Kidney epithelial cell (primary cell): Measurements from ENCODE around the gene LMOD1. TPM values are rescaled to one million over a fixed set of nuclear protein-coding genes. Genes with fewer than 3 reads are reported as not detected.

ENCODE experiments used
- DNase-seq: peaks from one replicate; pipeline ENCODE4 v3.0.0-alpha.2; 2010; ENCODE audit warnings: low read depth
- H3K27me3 ChIP-seq: 2 replicates; pipeline ENCODE4 v1.6.0; 2011; ENCODE audit warnings: low read length; ENCODE audit not compliant: control insufficient read depth, insufficient read depth
- H3K36me3 ChIP-seq: 2 replicates; pipeline ENCODE4 v1.5.1; 2011; ENCODE audit warnings: low read length; ENCODE audit not compliant: control insufficient read depth, insufficient read depth
- H3K4me3 ChIP-seq: 2 replicates; pipeline ENCODE4 v1.5.1; 2011; ENCODE audit warnings: low read depth, mild to moderate bottlenecking, control low read depth, low read length
- CTCF ChIP-seq: IDR thresholded peaks from 2 replicates; pipeline ENCODE4 v1.5.1; 2011; ENCODE audit warnings: mild to moderate bottlenecking, moderate library complexity, low read length, control low read depth, inconsistent platforms; ENCODE audit not compliant: insufficient read depth, poor library complexity, severe bottlenecking
- total RNA-seq: library from RNA; depleted of rRNA; stranded (reverse); fragments of >200 nt; gene quantifications from 2 replicates; pipeline ENCODE4 v1.2.3, GENCODE V29; 2015

Gene LMOD1
- total RNA-seq, 1 donor from 2014 or later, result under 0.01 TPM

- Histone ChIP-seq H3K4me3 (peak within 1 kb of the TSS; percentile 88), H3K27me3 (no peaks in the 10 kb centered on the region), H3K36me3 (no peaks in the 10 kb centered on the region)
- peak; percentile 93 for DNase-seq
- no peak for TF ChIP-seq CTCF
Measured at GRCh38 chr1:201955009-201955728, 8.8 kb upstream of the LMOD1 start, which contains the start of gene TIMM17A. TSS of gene TIMM17A (plus strand) at chr1:201955503. CDS start at chr1:201955527, 24 bp downstream.

- no peak for DNase-seq
- Histone ChIP-seq H3K4me3 (peak overlapping the region; percentile 88), H3K27me3 (no peaks in the 10 kb centered on the region), H3K36me3 (no peaks in the 10 kb centered on the region)
- no peak for TF ChIP-seq CTCF
Measured at GRCh38 chr1:201954263-201955008, 8.1 kb upstream of the LMOD1 start.

- Histone ChIP-seq H3K36me3 (no peaks in the 10 kb centered on the region), H3K4me3 (no peak overlapping the region), H3K27me3 (peaks cover 5% of the 10 kb centered on the region)
- TF ChIP-seq CTCF, result no peak
- no peak for DNase-seq
Measured at GRCh38 chr1:201949491-201949890, 3.1 kb upstream of the LMOD1 start.

- no peak overlapping the region for H3K4me3 ChIP-seq
- no peak for TF ChIP-seq CTCF
Measured at GRCh38 chr1:201947697-201948008, 1.3 kb upstream of the LMOD1 start.

GRCh38 chr1:201945863-201946223 lies 505 bp downstream of the LMOD1 start:
- Histone ChIP-seq H3K4me3 (peak overlapping the region; percentile 21), H3K36me3 (no peaks in the 10 kb centered on the region), H3K27me3 (peaks cover 5% of the 10 kb centered on the region)
- DNase-seq, result no peak
- TF ChIP-seq CTCF, result no peak

More at GRCh38 chr1:201947697-201948008, 1.3 kb upstream of the LMOD1 start:
- Histone ChIP-seq H3K36me3 (no peaks in the 10 kb centered on the region), H3K27me3 (peaks cover 5% of the 10 kb centered on the region)
- no peak for DNase-seq

GRCh38 chr1:201945157-201945556 lies 1.2 kb downstream of the LMOD1 start:
- DNase-seq, result no peak

More at GRCh38 chr1:201945157-201945556, 1.2 kb downstream of the LMOD1 start:
- TF ChIP-seq CTCF, result peak; percentile 10
- no peaks in the 10 kb centered on the region for H3K36me3 ChIP-seq
- no peak overlapping the region for H3K4me3 ChIP-seq
- peaks cover 5% of the 10 kb centered on the region for H3K27me3 ChIP-seq
